ENCODE measurements around the gene KCNG2. TPM values are rescaled to one million over a fixed set of nuclear protein-coding genes. Genes with fewer than 3 reads are reported as not detected.

Gene KCNG2
- total RNA-seq, 1 donor from 2014 or later, result not detected

GRCh38 chr18:79942786-79943607 is 145.3 kb downstream of the KCNG2 start:
- Mint-ChIP-seq H3K4me1 (ENCODE audit: low read depth) (peaks cover 53% of the 10 kb centered on the region), H3K27me3 (ENCODE audit: low read depth) (no peaks in the 10 kb centered on the region), H3K27ac (ENCODE audit: unreplicated experiment) (no peak overlapping the region), H3K36me3 (ENCODE audit: low read depth) (peaks cover 10% of the 10 kb centered on the region), H3K4me3 (ENCODE audit: unreplicated experiment) (no peak overlapping the region), H3K9me3 (ENCODE audit: low read depth) (no peaks in the 10 kb centered on the region)
- peak; percentile 79 for DNase-seq (ENCODE audit: low spot score)
- no peak for TF ChIP-seq CTCF (IDR thresholded peaks at IDR 0.05)

- peak; percentile 90 for DNase-seq (ENCODE audit: low spot score)
- no peak for TF ChIP-seq CTCF (IDR thresholded peaks at IDR 0.05)
- Mint-ChIP-seq H3K27me3 (ENCODE audit: low read depth) (no peaks in the 10 kb centered on the region), H3K36me3 (ENCODE audit: low read depth) (peaks cover 8% of the 10 kb centered on the region), H3K9me3 (ENCODE audit: low read depth) (no peaks in the 10 kb centered on the region), H3K4me3 (ENCODE audit: unreplicated experiment) (no peak overlapping the region), H3K4me1 (ENCODE audit: low read depth) (peaks cover 55% of the 10 kb centered on the region), H3K27ac (ENCODE audit: unreplicated experiment) (no peak overlapping the region)
Observed at GRCh38 chr18:79943608-79944125, 145.9 kb downstream of the KCNG2 start.

GRCh38 chr18:79944126-79944731 is 146.5 kb downstream of the KCNG2 start:
- Mint-ChIP-seq H3K27ac (ENCODE audit: unreplicated experiment) (peak overlapping the region; percentile 41), H3K36me3 (ENCODE audit: low read depth) (peaks cover 8% of the 10 kb centered on the region), H3K9me3 (ENCODE audit: low read depth) (no peaks in the 10 kb centered on the region), H3K4me3 (ENCODE audit: unreplicated experiment) (no peak overlapping the region), H3K4me1 (ENCODE audit: low read depth) (peaks cover 56% of the 10 kb centered on the region), H3K27me3 (ENCODE audit: low read depth) (no peaks in the 10 kb centered on the region)
- peak; percentile 51 for DNase-seq (ENCODE audit: low spot score)
- no peak for TF ChIP-seq CTCF (IDR thresholded peaks at IDR 0.05)

- Mint-ChIP-seq H3K36me3 (ENCODE audit: low read depth) (peaks cover 8% of the 10 kb centered on the region), H3K27me3 (ENCODE audit: low read depth) (no peaks in the 10 kb centered on the region), H3K4me1 (ENCODE audit: low read depth) (peaks cover 56% of the 10 kb centered on the region), H3K4me3 (ENCODE audit: unreplicated experiment) (no peak overlapping the region), H3K9me3 (ENCODE audit: low read depth) (no peaks in the 10 kb centered on the region), H3K27ac (ENCODE audit: unreplicated experiment) (peak overlapping the region; percentile 41)
- peak; percentile 53 for DNase-seq (ENCODE audit: low spot score)
- TF ChIP-seq CTCF (IDR thresholded peaks at IDR 0.05), result no peak
Observed at GRCh38 chr18:79944746-79945117, 147.0 kb downstream of the KCNG2 start.

Measured in chondrocyte (in vitro differentiated cells).